ENCODE measurements around the gene SLC2A1. TPM values are rescaled to one million over a fixed set of nuclear protein-coding genes. Genes with fewer than 3 reads are reported as not detected.

The SLC2A1 gene
- total and polyA plus RNA-seq, 2 of the 13 experiments (the other 11 are each of a cell fraction or from before 2014, with no cell fraction given), result 125 to 423 TPM

GRCh38 chr1:42931108-42931539, 27.5 kb downstream of the SLC2A1 start (continued):
- TF ChIP-seq ZNF781 (CRISPR knock-in tag; IDR thresholded peaks at IDR 0.05; ENCODE audit: borderline replicate concordance, not compliant biosample characterization) (no peak), ZNF547 (CRISPR knock-in tag; IDR thresholded peaks at IDR 0.05) (no peak), ZBTB20 (CRISPR knock-in tag; IDR thresholded peaks at IDR 0.05; ENCODE audit: borderline replicate concordance, low read depth) (no peak), HNF4G (IDR thresholded peaks at IDR 0.05; ENCODE audit: borderline replicate concordance, low read depth, low read length) (no peak), HNF4G (CRISPR knock-in tag; IDR thresholded peaks at IDR 0.05; ENCODE audit: borderline replicate concordance, low read depth) (no peak), HNF4A (CRISPR knock-in tag; IDR thresholded peaks at IDR 0.05) (no peak), ELF1 (CRISPR knock-in tag; IDR thresholded peaks at IDR 0.05) (no peak), IRX3 (CRISPR knock-in tag; IDR thresholded peaks at IDR 0.05; ENCODE audit: borderline replicate concordance, low read depth) (no peak)
- TF ChIP-seq, protein P1, sequence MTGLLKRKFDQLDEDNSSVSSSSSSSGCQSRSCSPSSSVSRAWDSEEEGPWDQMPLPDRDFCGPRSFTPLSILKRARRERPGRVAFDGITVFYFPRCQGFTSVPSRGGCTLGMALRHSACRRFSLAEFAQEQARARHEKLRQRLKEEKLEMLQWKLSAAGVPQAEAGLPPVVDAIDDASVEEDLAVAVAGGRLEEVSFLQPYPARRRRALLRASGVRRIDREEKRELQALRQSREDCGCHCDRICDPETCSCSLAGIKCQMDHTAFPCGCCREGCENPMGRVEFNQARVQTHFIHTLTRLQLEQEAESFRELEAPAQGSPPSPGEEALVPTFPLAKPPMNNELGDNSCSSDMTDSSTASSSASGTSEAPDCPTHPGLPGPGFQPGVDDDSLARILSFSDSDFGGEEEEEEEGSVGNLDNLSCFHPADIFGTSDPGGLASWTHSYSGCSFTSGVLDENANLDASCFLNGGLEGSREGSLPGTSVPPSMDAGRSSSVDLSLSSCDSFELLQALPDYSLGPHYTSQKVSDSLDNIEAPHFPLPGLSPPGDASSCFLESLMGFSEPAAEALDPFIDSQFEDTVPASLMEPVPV (CRISPR knock-in tag; IDR thresholded peaks at IDR 0.05), result no peak

DNA sequence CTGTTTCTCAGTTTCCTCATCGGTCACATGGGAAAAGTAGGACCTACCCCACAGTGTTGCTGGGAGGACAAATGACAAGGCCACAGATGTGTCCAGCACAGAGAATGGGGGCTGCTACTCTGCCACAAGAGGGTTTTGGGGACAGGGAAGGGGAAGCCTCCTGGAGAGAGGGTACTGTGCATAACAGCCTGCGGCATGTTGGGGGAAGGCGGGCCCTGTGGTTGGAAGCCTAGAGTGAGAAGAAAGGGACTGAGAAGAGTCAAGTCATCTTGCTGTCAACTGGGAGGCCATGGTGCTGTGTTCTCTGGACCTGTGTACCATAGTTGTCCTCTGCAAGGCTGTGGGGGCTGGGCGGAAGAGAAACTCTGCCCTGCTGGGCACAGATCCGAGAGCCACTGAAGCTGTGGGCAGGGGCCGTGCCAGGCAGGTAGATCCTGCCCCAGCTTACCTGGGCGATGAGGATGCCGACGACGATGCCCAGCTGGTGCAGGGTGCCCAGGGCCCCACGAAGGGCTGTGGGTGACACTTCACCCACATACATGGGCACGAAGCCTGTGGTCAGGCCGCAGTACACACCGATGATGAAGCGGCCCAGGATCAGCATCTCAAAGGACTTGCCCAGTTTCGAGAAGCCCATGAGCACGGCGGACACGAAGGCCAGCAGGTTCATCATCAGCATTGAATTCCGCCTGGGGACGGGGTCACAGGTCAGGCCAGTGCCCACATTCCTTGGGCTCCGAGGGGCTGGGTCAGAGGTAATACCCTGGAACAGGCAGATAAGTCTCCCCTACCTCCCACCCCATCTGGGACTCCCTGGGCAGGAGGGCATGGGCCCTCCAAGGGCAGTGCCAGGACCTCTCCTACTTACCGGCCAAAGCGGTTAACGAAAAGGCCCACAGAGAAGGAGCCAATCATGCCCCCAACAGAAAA, 28.2 kb downstream of the SLC2A1 start:
- Histone ChIP-seq H3K4me1 (ENCODE audit: insufficient read depth, low read length) (peaks cover 74% of the 10 kb centered on the region; the same call in 1 of the 2 replicates), H3K4me3 (replicated peaks in 1 of 3; ENCODE audit: insufficient read depth in 1 of 3, low read depth in 2 of 3, low read length in 3 of 3) (no peak overlapping the region), H2AFZ (ENCODE audit: low read length) (no peak overlapping the region), H3K79me2 (ENCODE audit: insufficient read depth, low read length) (peaks cover 38% of the 10 kb centered on the region), H3K4me2 (ENCODE audit: low read depth, low read length) (no peak overlapping the region), H3K27me3 (ENCODE audit: control insufficient read depth in 1 of 2, insufficient read depth in 2 of 2, low read length in 2 of 2) (no peaks in the 10 kb centered on the region), H3K27ac (ENCODE audit: extremely low read length, insufficient read depth, low read length) (no peak overlapping the region), H4K20me1 (ENCODE audit: insufficient read depth, low read length) (peaks cover 94% of the 10 kb centered on the region), H3K9ac (ENCODE audit: insufficient read depth, low read depth, low read length) (no peak overlapping the region), H3K36me3 (replicated peaks in 1 of 2; ENCODE audit: control insufficient read depth in 1 of 2, insufficient read depth in 2 of 2, low read length in 2 of 2) (peaks cover 80 to 100% of the 10 kb centered on the region in 2 experiments), H3K9me3 (ENCODE audit: low read length) (no peaks in the 10 kb centered on the region)
- no peak for DNase-seq (ENCODE audit: low spot score)
- WGBS (ENCODE audit: low lambda C conversion rate), result 93% methylated on average over 19 of the region's 25 CpGs
- intact Hi-C loops (cut with micrococcal nuclease; ENCODE audit: unreplicated experiment) (loop anchor here (1.0 kb wide), 1 partner anchor 143 kb away; no protein-coding TSS in a partner anchor), in situ Hi-C loops (cut with HindIII; ENCODE audit: extremely low pct_ligation_motif_present, low pct_unique_long_range_greater_than_20kb) (no loop called here)
- ATAC-seq, result no peak
- FAIRE-seq, result no peak
- POLR2A ChIA-PET, result interaction anchor here (1.5 kb wide), 1 partner anchor 143 kb away, joined by 3 read pairs; no protein-coding TSS in a partner anchor
- CTCF ChIA-PET (ENCODE audit: low intra/inter-chr PET ratio, low total read pairs), result interaction anchor here (1.9 kb wide), 1 partner anchor 144 kb away, joined by 28 read pairs; no protein-coding TSS in a partner anchor
- BruUV-seq (replicated peaks), result no TSS peak
- TF ChIP-seq MZF1 (CRISPR knock-in tag; IDR thresholded peaks at IDR 0.05; ENCODE audit: borderline replicate concordance) (no peak), CCAR2 (optimal IDR thresholded peaks at IDR 0.05; ENCODE audit: low read depth, low read length) (no peak), ZNF333 (CRISPR knock-in tag; IDR thresholded peaks at IDR 0.05; ENCODE audit: borderline replicate concordance) (no peak), ZNF205 (CRISPR knock-in tag; IDR thresholded peaks at IDR 0.05) (no peak), ZNF260 (CRISPR knock-in tag; IDR thresholded peaks at IDR 0.05; ENCODE audit: borderline replicate concordance, low read depth) (no peak), ZFP91 (CRISPR knock-in tag; IDR thresholded peaks at IDR 0.05; ENCODE audit: borderline replicate concordance) (peak; percentile 8; the same call in 1 of the 2 replicates), RBM22 (optimal IDR thresholded peaks at IDR 0.05; ENCODE audit: low read length) (peak; percentile 61), ZNF382 (CRISPR knock-in tag; IDR thresholded peaks at IDR 0.05; ENCODE audit: borderline replicate concordance) (no peak), POLR2G (IDR thresholded peaks at IDR 0.05; ENCODE audit: low read depth, low read length) (peak; percentile 62)
